ENCODE measurements around the gene DIAPH3.
A peak's percentile ranks its signal among the peaks of the same experiment; 100 is the strongest.

Gene DIAPH3

DNA sequence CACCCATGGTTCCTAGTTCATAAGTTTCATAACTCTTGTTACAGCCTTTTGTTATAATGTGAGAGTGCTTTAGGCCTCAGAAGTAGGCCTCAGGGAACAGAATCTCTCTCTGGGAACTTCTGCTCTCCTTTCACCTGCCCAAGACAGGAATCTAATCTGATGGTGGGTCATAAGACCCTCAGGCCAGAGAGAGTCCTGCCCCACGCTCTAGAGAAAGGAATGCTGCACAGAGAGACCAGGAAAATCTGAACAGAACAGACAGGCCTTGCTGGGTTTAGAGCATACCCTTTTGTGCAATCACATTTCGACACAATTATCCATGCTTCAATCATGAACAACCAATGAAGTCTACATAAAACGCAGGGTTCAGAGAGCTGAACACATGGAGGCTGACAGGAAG, 3.4 kb upstream of the DIAPH3 start:
- H3K36me3 ChIP-seq (replicated peaks; ENCODE audit: low read depth, low read length): peaks cover 4% of the 10 kb centered on the region
- no peaks in the 10 kb centered on the region for H4K20me1 ChIP-seq (ENCODE audit: insufficient read depth, low read length)
- peaks cover 8% of the 10 kb centered on the region for H3K27me3 ChIP-seq (ENCODE audit: low read depth, low read length)
- H3K4me3 ChIP-seq (ENCODE audit: low read length): no peak overlapping the region
- no peak overlapping the region for H3K4me2 ChIP-seq (ENCODE audit: low read length)
- peaks cover 29% of the 10 kb centered on the region for H3K79me2 ChIP-seq (ENCODE audit: low read length)
- peaks cover 17% of the 10 kb centered on the region for H3K4me1 ChIP-seq (ENCODE audit: low read length)
- no peak overlapping the region for H3K9ac ChIP-seq (ENCODE audit: low read length)
- H3K9me3 ChIP-seq (ENCODE audit: insufficient read depth, low read length): no peaks in the 10 kb centered on the region
- H3K27ac ChIP-seq (ENCODE audit: low read length): no peak overlapping the region
- TF ChIP-seq, protein P1, sequence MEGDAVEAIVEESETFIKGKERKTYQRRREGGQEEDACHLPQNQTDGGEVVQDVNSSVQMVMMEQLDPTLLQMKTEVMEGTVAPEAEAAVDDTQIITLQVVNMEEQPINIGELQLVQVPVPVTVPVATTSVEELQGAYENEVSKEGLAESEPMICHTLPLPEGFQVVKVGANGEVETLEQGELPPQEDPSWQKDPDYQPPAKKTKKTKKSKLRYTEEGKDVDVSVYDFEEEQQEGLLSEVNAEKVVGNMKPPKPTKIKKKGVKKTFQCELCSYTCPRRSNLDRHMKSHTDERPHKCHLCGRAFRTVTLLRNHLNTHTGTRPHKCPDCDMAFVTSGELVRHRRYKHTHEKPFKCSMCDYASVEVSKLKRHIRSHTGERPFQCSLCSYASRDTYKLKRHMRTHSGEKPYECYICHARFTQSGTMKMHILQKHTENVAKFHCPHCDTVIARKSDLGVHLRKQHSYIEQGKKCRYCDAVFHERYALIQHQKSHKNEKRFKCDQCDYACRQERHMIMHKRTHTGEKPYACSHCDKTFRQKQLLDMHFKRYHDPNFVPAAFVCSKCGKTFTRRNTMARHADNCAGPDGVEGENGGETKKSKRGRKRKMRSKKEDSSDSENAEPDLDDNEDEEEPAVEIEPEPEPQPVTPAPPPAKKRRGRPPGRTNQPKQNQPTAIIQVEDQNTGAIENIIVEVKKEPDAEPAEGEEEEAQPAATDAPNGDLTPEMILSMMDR (IDR thresholded peaks at IDR 0.05; ENCODE audit: low read depth, low read length): no peak
- no peak for TF ChIP-seq EZH2phosphoT487 (IDR thresholded peaks at IDR 0.05; ENCODE audit: low read depth)
- H2AFZ ChIP-seq (ENCODE audit: low read depth, low read length): no peak overlapping the region

DNA sequence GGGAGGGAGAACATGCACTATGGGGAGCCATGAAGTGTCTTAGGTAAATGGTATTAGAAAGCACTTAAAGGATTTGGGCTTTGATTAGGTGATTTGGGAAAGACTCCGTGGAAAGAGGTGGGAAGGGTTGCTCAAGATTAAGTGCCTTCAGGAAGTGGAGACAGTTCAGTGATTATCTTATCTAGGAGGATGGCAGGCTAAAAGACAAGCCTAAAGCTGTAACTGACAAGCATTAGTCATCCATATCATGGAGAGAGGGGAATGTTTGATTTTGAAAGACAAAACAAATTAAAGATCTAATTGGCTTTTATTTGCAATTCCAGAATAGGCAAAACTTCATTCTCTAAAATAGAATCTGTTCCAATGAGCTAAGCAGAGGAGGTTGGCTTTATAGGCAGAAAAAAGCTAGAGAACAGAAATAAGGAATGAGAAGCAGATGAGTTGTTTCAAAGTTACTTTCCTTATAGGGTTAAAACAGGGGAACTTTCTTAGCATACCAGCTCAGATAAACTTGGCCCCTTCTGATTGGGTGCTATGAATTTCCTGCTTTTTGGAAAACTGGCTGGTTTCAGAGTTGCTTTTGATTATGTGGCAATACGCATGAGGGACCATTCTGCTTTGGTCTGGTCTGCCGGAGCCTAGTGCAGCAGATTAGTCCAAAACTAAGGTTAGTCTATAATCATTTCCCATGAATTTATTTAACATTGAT, 1.8 kb upstream of the DIAPH3 start:
- no peak for TF ChIP-seq EZH2phosphoT487 (IDR thresholded peaks at IDR 0.05; ENCODE audit: low read depth)
- TF ChIP-seq, protein P1 (IDR thresholded peaks at IDR 0.05; ENCODE audit: low read depth, low read length): no peak
- H3K4me2 ChIP-seq (ENCODE audit: low read length): no peak overlapping the region
- H3K9ac ChIP-seq (ENCODE audit: low read length): no peak overlapping the region
- peaks cover 44% of the 10 kb centered on the region for H3K79me2 ChIP-seq (ENCODE audit: low read length)
- H3K4me3 ChIP-seq (ENCODE audit: low read length): no peak overlapping the region
- H2AFZ ChIP-seq (ENCODE audit: low read depth, low read length): no peak overlapping the region
- no peak overlapping the region for H3K27ac ChIP-seq (ENCODE audit: low read length)
- H3K36me3 ChIP-seq (replicated peaks; ENCODE audit: low read depth, low read length): peaks cover 19% of the 10 kb centered on the region
- H3K4me1 ChIP-seq (ENCODE audit: low read length): peaks cover 17% of the 10 kb centered on the region
- no peaks in the 10 kb centered on the region for H3K9me3 ChIP-seq (ENCODE audit: insufficient read depth, low read length)
- H4K20me1 ChIP-seq (ENCODE audit: insufficient read depth, low read length): no peaks in the 10 kb centered on the region
- H3K27me3 ChIP-seq (ENCODE audit: low read depth, low read length): no peaks in the 10 kb centered on the region

DNA sequence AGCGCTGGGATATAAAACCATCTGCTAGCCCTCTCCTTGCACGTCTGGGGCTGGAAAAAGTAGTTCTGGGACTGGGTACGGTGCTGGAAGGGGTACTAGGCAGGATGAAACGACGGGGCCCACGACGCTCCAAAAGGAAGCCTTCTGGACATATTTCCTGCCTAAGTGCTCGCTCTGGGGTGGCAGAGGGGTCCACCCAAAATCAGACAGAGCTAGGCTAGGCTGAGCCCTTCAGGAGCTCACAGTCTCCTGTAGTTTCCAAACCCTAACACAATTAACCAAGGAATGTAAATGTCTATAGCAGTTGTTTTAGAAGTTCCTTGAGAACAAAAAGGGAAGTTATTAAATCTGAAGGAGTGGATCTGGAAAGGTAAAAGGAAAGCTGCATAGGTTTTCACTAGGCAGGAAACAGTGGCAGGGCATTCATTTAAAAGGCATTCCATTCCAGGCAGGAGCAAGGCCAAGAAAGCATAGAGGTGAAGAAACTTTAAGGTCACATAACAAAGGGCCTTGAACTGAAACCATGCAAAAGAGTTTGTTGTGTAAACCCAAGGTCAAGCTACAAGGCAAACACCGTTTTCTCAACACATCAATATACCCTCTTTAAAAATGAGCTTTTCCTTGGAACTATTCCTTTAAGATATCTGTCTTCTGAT, 634 bp upstream of the DIAPH3 start:
- peak overlapping the region; percentile 70 for H3K4me2 ChIP-seq (ENCODE audit: low read length)
- H3K36me3 ChIP-seq (replicated peaks; ENCODE audit: low read depth, low read length): peaks cover 23% of the 10 kb centered on the region
- H3K9me3 ChIP-seq (ENCODE audit: insufficient read depth, low read length): no peaks in the 10 kb centered on the region
- no peak for TF ChIP-seq EZH2phosphoT487 (IDR thresholded peaks at IDR 0.05; ENCODE audit: low read depth)
- TF ChIP-seq, protein P1 (IDR thresholded peaks at IDR 0.05; ENCODE audit: low read depth, low read length): no peak
- H3K27ac ChIP-seq (ENCODE audit: low read length): peak overlapping the region; percentile 35
- peak overlapping the region; percentile 88 for H2AFZ ChIP-seq (ENCODE audit: low read depth, low read length)
- H3K9ac ChIP-seq (ENCODE audit: low read length): peak overlapping the region; percentile 85
- H3K27me3 ChIP-seq (ENCODE audit: low read depth, low read length): no peaks in the 10 kb centered on the region
- peak overlapping the region; percentile 82 for H3K4me3 ChIP-seq (ENCODE audit: low read length)
- H4K20me1 ChIP-seq (ENCODE audit: insufficient read depth, low read length): no peaks in the 10 kb centered on the region
- H3K4me1 ChIP-seq (ENCODE audit: low read length): peaks cover 17% of the 10 kb centered on the region
- peaks cover 56% of the 10 kb centered on the region for H3K79me2 ChIP-seq (ENCODE audit: low read length)

DNA sequence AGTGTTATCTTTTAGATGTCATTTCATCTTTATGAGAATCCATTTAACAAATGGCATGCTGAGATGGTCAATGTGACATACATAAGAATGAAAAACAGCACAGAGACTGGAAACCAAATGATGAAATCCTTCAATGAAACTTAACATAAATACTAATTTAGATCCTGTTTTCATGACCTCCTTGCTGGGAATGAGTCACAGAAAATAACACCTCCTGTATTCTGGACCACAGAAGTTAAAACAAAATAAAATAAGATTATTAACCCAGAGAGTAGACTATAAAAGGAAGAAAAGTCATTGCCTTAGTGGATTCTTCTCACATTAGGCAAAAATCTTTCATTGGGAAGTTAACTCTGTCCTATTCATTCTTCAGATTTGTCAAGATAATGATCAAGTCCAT, 1.6 kb downstream of the DIAPH3 start:
- TF ChIP-seq, protein P1 (IDR thresholded peaks at IDR 0.05; ENCODE audit: low read depth, low read length): no peak
- no peak for TF ChIP-seq EZH2phosphoT487 (IDR thresholded peaks at IDR 0.05; ENCODE audit: low read depth)
- H3K4me2 ChIP-seq (ENCODE audit: low read length): peak overlapping the region; percentile 82
- no peaks in the 10 kb centered on the region for H3K27me3 ChIP-seq (ENCODE audit: low read depth, low read length)
- H3K9me3 ChIP-seq (ENCODE audit: insufficient read depth, low read length): no peaks in the 10 kb centered on the region
- H3K9ac ChIP-seq (ENCODE audit: low read length): no peak overlapping the region
- H3K36me3 ChIP-seq (replicated peaks; ENCODE audit: low read depth, low read length): peaks cover 26% of the 10 kb centered on the region
- H3K79me2 ChIP-seq (ENCODE audit: low read length): peaks cover 78% of the 10 kb centered on the region
- H3K4me1 ChIP-seq (ENCODE audit: low read length): peaks cover 20% of the 10 kb centered on the region
- no peaks in the 10 kb centered on the region for H4K20me1 ChIP-seq (ENCODE audit: insufficient read depth, low read length)
- H3K4me3 ChIP-seq (ENCODE audit: low read length): peak overlapping the region; percentile 82
- H2AFZ ChIP-seq (ENCODE audit: low read depth, low read length): no peak overlapping the region
- H3K27ac ChIP-seq (ENCODE audit: low read length): no peak overlapping the region

Measured in OCI-LY3 (cell line).